ENCODE results near the gene GJC1. TPM values are rescaled to one million over a fixed set of nuclear protein-coding genes. Genes with fewer than 3 reads are reported as not detected.

The GJC1 gene
- total RNA-seq, 1 experiment from 2014 or later, result 119 TPM

- H3K9me3 Mint-ChIP-seq, result no peaks in the 10 kb centered on the region
- no peak overlapping the region for H2BK20ac ChIP-seq (ENCODE audit: low read depth, low read length, poor library complexity, severe bottlenecking)
- H3K27me3 Mint-ChIP-seq (ENCODE audit: low read depth), result no peaks in the 10 kb centered on the region; the same call in 1 of the 2 replicates
- no peak overlapping the region for H3K4me2 ChIP-seq (ENCODE audit: insufficient read depth, insufficient read length, low read length)
- no peak overlapping the region for H3K23ac ChIP-seq (ENCODE audit: insufficient read length, low read depth, low read length)
- no peak for TF ChIP-seq CTCF (conservative IDR thresholded peaks at IDR 0.05)
- H2AK5ac ChIP-seq (ENCODE audit: insufficient read length, low read length), result no peak overlapping the region
- H3K27me3 ChIP-seq (ENCODE audit: insufficient read depth, low read length), result no peaks in the 10 kb centered on the region
- H4K20me1 ChIP-seq (ENCODE audit: control insufficient read depth, insufficient read depth, insufficient read length), result no peaks in the 10 kb centered on the region
- H3K36me3 Mint-ChIP-seq (ENCODE audit: insufficient read depth in 1 of 3, low read depth in 3 of 3), result no peaks in the 10 kb centered on the region
- H4K8ac ChIP-seq (replicated peaks; ENCODE audit: insufficient read length, low read depth, low read length), result no peak overlapping the region
- no peak overlapping the region for H4K5ac ChIP-seq (ENCODE audit: insufficient read length, low read depth, low read length)
- no peak overlapping the region for H3T11ph ChIP-seq (ENCODE audit: low read length)
- H2BK15ac ChIP-seq (ENCODE audit: low read depth, low read length), result no peak overlapping the region
- WGBS (ENCODE audit: extremely low coverage, insufficient read length, low lambda C conversion rate), result no CpG with 5 or more reads among the region's 15 CpGs
- H2BK5ac ChIP-seq (ENCODE audit: insufficient read length, low read length), result no peak overlapping the region
- H3K14ac ChIP-seq (ENCODE audit: insufficient read depth, low read length), result no peak overlapping the region
- H3K4ac ChIP-seq (ENCODE audit: low read depth, low read length), result no peak overlapping the region
- H3K9ac ChIP-seq (ENCODE audit: extremely low read depth, insufficient read length, low read length), result no peak overlapping the region
- no peak overlapping the region for H3K27ac Mint-ChIP-seq
- H3K27ac ChIP-seq (ENCODE audit: insufficient read length, low read depth, low read length), result no peak overlapping the region
- H3K79me1 ChIP-seq (ENCODE audit: insufficient read depth, low read depth, low read length, poor library complexity, severe bottlenecking), result no peaks in the 10 kb centered on the region
- no peak overlapping the region for H3K18ac ChIP-seq (ENCODE audit: insufficient read length, low read depth, low read length)
- no peaks in the 10 kb centered on the region for H3K4me1 ChIP-seq (ENCODE audit: insufficient read depth, low read length)
- no peak overlapping the region for H2BK12ac ChIP-seq (ENCODE audit: insufficient read length, low read depth, low read length)
- H4K91ac ChIP-seq (ENCODE audit: insufficient read length, low read depth, low read length), result no peak overlapping the region
- no peak overlapping the region for H2AFZ ChIP-seq (ENCODE audit: low read length)
- H2BK120ac ChIP-seq (ENCODE audit: low read depth, low read length, poor library complexity, severe bottlenecking), result no peak overlapping the region
- no peak overlapping the region; a peak in 1 of 5 replicates for H3K4me3 Mint-ChIP-seq
- H3K9me3 ChIP-seq (ENCODE audit: control insufficient read depth, low read depth, low read length), result no peaks in the 10 kb centered on the region
- DNase-seq, result peak; percentile 35
- no peaks in the 10 kb centered on the region for H3K79me2 ChIP-seq (ENCODE audit: insufficient read depth, low read length)
- no peaks in the 10 kb centered on the region for H3K23me2 ChIP-seq (ENCODE audit: insufficient read length, low read depth, low read length, poor library complexity, severe bottlenecking)
- no peak overlapping the region for H3K56ac ChIP-seq (ENCODE audit: insufficient read length, low read depth, low read length)
- H3K4me1 Mint-ChIP-seq, result peaks cover 4 to 16% of the 10 kb centered on the region in 2 experiments
Measured at GRCh38 chr17:44787271-44787940, 42.7 kb downstream of the GJC1 start.
